GM12892 (cell line): ENCODE data around the gene NARF.
A peak's percentile ranks its signal among the peaks of the same experiment; 100 is the strongest.

Experiments
- DNase-seq: peaks from one replicate; pipeline ENCODE4 v3.0.0; 2011; ENCODE audit not compliant: insufficient read length
- FAIRE-seq: peaks from 2 replicates; lab custom pipeline; 2011; peaks lifted over from hg19 to GRCh38; lab: Jason Lieb, UNC
- POLR2A ChIP-seq: IDR thresholded peaks from 2 replicates; pipeline ENCODE4 v1.6.1; 2011; ENCODE audit warnings: low read depth, low read length, control low read depth
- POLR2AphosphoS5 ChIP-seq: IDR thresholded peaks from 2 replicates; pipeline ENCODE4 v1.6.1; 2011; ENCODE audit warnings: low read depth, low read length, control low read depth
- TAF1 ChIP-seq: IDR thresholded peaks from 2 replicates; pipeline ENCODE4 v1.6.1; 2011; ENCODE audit warnings: low read depth, mild to moderate bottlenecking, control low read depth, low read length, borderline replicate concordance

The NARF gene

DNA sequence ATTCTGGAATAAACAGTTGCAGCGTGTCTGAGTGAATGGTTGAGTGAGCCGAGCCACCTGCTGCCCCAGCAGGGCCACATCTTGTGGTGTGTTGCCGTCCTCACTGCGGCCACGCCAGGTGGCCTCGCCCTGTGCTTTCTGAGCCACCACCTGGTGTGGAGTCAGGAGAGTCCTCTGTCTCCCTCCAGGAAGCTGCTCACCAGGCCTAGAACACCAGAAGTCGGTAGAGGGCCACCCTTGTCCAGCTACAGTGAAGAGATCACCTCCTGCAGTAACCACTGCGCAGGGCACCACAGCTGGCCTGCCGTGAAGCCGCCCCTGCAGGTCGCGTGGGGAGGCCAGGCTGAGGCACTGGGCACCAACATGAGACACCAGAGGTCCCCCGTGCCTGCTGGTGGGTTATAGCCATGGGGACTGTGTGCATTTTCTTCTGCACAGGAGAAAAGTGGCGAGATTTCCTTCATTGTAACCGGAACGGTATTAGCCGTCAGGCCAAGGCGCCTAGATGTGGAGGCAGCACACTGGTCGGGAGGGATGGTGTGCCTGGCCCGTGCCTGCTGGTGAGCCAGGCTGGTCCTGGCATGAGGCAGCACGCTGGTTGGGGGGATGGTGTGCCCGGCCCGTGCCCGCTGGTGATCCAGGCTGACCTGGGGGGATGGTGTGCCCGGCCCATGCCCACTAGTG is 32.1 kb downstream of the NARF start:
- DNase-seq (no peak), FAIRE-seq (no peak)
- no peak for TF ChIP-seq POLR2A
- TF ChIP-seq POLR2AphosphoS5 = no peak
- no peak for TF ChIP-seq TAF1

DNA sequence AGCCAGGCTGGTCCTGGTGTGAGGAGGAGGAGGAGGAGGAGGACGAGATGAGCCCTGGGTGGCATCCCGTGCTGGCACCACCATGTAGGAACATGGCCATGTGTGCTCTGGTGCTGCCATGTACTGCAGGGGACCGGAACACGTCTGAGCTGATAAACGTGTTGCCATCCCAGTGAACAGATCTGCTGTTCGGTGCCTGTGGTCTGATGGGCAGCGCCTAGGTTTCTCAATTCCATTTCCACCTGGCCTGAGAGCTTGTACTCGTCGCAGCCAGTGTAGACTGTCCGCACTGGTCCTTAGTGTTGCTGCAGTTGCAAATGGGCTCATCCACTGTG is 32.6 kb downstream of the NARF start:
- no peak for DNase-seq
- TF ChIP-seq POLR2A (no peak), POLR2AphosphoS5 (no peak), TAF1 (no peak)
- no peak for FAIRE-seq

DNA sequence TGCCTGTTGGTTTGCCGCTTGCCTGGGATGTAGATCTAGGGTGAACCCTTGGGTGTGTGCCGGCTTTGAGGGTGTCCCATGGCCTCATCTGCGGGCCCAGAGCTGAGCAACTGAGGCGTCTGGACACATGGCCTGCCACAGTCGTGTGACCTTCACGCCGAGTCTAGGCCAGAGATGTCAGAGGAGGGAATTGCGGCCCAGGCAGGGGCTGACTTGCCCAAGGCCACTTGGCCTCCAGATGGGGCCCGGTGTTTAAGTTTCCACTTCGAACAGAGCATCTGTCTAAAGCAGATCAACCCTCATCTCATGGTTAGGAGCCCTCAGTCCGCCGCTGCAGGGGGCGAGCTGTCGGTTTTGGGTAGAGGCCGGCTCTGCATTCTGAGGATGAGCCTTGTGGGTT is 33.0 kb downstream of the NARF start:
- FAIRE-seq (no peak), DNase-seq (no peak)
- TF ChIP-seq POLR2A = no peak
- TF ChIP-seq POLR2AphosphoS5 = no peak
- TF ChIP-seq TAF1 = no peak

DNA sequence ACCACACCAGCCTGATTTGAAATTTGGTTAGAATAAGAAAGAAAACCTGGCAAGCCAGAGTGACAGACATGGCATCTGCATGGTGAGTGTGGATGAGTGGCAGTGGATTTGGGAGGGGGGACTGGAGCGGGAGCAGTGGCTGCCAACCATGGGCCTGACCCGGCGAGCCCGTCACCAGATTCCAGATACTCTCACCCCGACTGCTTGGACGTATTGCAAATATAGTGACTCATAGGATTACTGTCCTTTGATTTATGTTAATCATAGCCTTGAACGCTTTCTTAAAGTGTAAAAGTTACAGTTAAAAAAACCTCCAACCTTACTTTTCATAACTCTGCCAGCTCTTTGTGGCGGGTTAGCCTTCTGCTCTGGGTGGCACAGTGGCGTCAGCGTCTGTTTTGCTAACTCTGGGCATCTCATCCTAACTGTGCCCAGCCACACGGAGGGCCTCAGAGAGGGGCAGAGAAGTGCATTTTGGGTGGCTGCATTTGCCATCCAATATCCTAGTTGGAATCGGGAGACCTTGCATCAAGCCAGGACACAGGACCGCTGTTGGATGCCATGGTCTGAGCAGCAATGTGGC is 34.2 kb downstream of the NARF start:
- FAIRE-seq (no peak), DNase-seq (no peak)

DNA sequence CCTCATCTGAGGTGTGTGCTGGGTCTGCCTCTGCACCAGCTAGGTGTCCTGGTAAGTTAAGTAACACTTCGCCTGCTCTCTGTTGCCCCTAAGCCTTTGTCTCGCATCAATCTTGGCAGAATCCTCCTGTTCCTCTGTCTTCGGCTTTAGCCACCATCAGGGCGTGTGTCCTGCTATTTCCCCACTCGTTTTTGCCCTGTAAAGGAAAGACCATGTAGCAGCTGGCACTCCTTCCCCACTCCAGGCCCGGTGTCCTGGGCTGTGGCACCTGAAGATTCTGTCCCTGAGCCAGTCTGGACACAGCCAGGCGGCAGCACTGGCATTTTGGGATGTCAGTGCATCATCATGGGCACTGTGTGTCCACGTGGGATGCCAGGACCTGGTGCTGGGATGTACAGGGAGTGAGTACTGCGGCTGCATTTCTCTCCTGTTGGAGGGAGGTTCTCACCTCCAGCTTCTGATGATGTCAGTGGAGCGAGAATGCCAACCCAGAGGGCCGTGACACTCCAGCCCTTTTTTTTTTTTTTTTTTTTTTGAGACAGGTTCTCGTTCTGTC is 34.8 kb downstream of the NARF start:
- no peak for DNase-seq
- TF ChIP-seq POLR2A (no peak), TAF1 (no peak), POLR2AphosphoS5 (no peak)
- no peak for FAIRE-seq

More for the DNA sequence above, 34.2 kb downstream of the NARF start:
- TF ChIP-seq TAF1 = no peak
- TF ChIP-seq POLR2A = no peak
- TF ChIP-seq POLR2AphosphoS5 = no peak

DNA sequence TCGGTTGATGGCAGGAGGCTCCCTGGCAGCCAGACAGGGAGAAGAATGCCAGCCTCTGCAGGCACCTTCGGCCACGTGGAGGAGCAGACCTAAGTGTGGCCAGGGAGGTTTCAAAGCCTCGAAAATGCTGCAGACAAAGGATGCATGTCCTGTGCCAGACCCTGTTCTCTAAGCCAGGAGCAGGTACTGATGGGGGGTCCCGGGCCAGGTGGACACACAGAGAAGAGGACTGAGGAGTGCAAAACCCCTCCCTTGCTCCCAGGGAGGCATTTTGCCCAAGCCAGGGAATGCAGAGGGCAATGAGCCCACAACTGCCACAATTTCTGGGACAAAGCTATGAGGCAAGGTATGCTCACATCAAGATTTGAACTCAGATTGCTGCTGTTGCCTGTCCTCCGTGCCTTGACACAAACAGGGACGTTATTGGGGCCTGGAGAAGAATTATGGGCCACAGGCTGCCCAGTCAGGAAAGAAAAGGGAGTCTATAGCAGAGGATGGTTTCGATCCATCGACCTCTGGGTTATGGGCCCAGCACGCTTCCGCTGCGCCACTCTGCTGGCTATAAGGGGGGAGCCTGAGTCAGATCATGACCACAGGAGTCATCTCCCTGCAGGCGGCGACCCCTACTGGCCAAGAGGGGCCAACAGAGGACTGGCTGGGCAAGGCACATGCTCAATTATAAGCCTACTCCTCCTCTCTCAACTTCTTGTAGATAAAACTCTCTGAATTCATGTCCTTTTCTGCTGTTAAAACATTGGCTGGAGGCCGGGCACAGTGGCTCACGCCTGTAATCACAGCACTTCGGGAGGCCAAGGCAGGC is 35.9 kb downstream of the NARF start:
- peak; percentile 81 for DNase-seq
- FAIRE-seq = peak; percentile 90
- TF ChIP-seq TAF1 (no peak), POLR2A (no peak), POLR2AphosphoS5 (no peak)

DNA sequence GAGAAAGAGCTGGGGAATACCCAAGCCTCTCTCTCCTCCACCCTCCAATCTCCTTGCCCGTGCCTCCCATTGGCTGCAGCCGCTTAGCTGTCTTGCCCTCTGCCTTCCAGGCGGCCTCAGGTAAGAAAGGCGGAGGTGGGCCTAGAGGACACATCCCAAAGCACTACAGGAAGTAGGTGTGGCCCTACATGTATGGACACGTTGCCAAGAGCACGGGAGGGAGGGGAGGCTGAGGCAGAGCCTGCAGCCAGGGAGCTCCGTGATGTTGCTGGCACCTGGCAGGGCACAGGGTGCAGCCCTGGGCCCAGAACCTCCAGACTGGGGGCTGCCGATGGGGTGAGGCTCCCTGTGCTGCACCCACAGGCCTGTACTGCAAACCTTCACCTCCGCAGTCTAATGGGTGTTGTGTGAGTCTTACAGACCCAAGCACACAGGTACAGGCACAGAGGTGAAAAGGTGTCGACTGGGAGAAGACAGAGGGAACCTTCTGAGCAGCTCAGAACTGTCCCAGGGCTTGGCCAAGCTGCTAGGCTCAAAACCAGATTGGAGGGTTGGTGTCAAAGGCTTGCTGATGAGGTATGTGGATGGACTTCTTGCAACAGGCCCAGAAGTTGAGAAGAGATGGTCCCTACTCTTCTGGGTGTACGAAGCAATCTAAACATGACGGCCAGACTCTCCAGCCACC is 37.4 kb downstream of the NARF start:
- DNase-seq (no peak), FAIRE-seq (no peak)
- no peak for TF ChIP-seq TAF1
- no peak for TF ChIP-seq POLR2AphosphoS5
- no peak for TF ChIP-seq POLR2A

DNA sequence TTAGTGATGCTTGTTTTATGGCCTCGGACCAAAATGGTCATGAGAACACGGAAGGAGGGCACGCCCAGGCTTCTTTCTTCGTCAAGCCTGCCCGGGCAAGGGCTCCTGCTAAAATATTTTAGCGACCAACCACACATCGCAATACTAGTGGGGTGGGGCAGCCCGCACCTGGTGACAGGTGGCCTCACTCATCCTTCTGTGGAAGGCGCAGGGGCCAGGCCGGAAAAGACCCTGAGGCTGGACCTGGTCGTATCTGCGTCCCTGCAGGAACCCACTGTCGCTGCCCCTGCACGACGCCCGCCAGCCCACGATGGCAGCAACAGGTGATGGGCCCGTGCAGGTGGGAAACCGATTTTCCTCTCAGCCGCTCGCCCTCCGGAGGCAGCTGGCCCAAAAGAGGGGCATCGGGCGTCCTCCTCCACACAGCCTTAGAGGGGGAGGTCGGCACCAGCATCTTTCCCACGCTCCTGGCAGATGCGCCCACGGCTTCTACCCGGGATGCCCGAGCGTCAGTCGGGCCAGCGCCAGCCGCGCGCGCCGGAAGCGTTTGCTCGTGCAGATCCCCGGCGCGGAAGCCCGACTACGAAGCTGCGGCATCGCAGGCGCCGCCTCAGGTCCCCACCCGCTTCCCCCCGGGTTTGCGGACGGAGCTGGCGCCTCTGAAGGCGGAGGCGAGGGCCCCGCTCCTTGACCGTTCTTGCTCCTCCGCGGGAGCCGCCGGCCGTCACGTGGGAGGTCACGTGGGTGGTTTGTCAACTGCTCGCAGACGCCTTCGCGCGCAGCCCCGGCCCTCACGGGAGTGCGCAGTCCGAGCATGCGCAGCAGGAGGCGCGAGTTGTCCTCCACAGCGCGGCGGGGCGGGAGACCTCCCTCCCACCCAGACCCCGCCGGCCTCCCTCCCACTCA is 38.2 kb downstream of the NARF start:
- peak; percentile 99 for FAIRE-seq
- peak; percentile 85 for DNase-seq
- TF ChIP-seq POLR2AphosphoS5 (peak; percentile 15; the same call in 1 of the 2 replicates), TAF1 (no peak), POLR2A (peak; percentile 54; the same call in 1 of the 2 replicates)

DNA sequence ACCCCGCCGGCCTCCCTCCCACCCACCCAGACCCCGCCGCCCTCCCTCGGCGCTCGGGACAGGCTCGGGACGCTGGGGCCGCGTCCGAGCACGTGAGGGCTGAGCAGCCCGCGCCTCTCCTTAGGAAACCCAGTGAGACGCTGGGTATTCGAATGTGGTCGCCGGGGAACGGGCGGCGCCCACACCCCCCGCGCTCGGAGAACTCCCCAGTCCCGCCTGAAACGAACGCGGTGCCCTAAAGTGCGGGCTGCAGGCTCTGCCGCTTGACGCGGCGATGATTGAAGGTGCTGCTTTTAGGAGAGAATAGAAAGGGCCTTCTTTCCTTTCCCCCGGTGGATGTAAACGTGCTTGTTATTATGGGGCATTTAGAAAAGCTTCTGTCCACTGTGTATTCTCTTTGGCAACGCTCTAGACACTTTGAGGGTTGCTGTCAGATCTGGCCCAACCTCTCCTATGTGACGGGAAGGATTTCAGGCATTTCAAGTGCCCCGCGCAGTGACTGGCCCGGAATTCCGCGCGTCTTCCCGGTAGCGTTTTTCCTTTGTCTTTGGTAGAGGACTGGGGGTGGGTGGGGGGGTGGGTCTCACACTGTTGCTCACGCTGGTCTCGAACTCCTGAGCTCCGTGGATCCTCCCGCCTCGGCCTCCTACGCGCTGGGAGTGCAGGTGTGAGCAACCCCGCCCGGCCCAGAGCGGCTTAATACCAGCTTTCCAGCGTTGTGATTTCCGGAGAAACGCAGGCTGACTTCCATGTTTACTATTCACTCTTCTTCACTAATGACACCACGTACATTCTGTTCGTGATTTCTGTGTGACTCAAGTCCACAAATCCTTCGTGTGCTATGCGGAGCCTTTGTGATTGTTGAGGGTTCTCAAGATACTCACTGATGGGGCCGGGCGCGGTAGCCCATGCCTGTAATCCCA is 39.2 kb downstream of the NARF start:
- DNase-seq (no peak), FAIRE-seq (no peak)
- TF ChIP-seq TAF1 (no peak), POLR2A (no peak), POLR2AphosphoS5 (no peak)

DNA sequence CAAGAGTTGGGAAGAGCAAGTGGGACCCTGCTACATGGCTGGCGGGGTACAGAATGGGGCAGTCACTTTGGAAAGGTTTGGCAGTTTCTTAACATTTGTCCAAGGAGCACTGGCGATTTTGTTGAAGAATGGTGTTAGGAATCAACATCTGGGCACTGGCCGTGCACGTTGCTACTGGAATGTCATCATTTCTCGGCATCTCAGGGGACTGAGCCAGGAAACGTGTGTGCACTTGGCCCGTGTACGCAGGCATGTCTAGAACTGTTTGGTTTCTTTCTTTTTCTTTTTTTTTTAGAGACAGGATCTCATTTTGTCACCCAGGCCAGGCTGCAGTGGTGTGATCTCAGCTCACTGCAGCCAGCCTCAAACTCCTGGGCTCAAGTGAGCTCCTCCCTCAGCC is 43.7 kb downstream of the NARF start:
- TF ChIP-seq TAF1 (no peak), POLR2A (no peak), POLR2AphosphoS5 (no peak)
- DNase-seq (no peak), FAIRE-seq (no peak)
